ENCODE data around the gene LMF1. TPM values are rescaled to one million over a fixed set of nuclear protein-coding genes. Genes with fewer than 3 reads are reported as not detected.

Gene LMF1
- total RNA-seq, 1 experiment from 2014 or later, result 12.8 TPM

GRCh38 chr16:1009358-1010150, 38.8 kb upstream of the LMF1 start (continued):
- no peak for TF ChIP-seq ZBTB33 (IDR thresholded peaks at IDR 0.05; ENCODE audit: extremely low read depth, insufficient replicate concordance, low read length)

- ChIA-PET CTCF (no interaction called here), RAD21 (ENCODE audit: low non-redundant PET in 1 of 2, low total read pairs in 2 of 2, uncharacterized antibody in 2 of 2, unreplicated experiment in 2 of 2) (no interaction called here), POLR2A (no interaction called here)
- intact Hi-C loops (cut with micrococcal nuclease), result no loop called here
- Histone ChIP-seq H3K9ac (ENCODE audit: low read length) (no peak overlapping the region), H3K27me3 (ENCODE audit: insufficient read depth, low read length) (peaks cover 44% of the 10 kb centered on the region), H3K36me3 (ENCODE audit: control insufficient read depth in 1 of 2, insufficient read depth in 2 of 2, low read length in 2 of 2) (no peaks in the 10 kb centered on the region), H3K4me3 (replicated peaks in 1 of 2; ENCODE audit: low read depth in 1 of 2, low read length in 2 of 2) (no peak overlapping the region), H3K79me2 (ENCODE audit: insufficient read depth, low read length) (no peaks in the 10 kb centered on the region), H3K4me1 (ENCODE audit: control insufficient read depth in 1 of 2, insufficient read depth in 2 of 2, low read length in 2 of 2) (peaks cover 14 to 26% of the 10 kb centered on the region in 2 experiments), H3K27ac (ENCODE audit: low read depth, low read length) (no peak overlapping the region), H2AFZ (ENCODE audit: low read depth, low read length, poor library complexity, severe bottlenecking) (no peak overlapping the region), H3K9me3 (ENCODE audit: control insufficient read depth in 1 of 2, insufficient read depth in 1 of 2, low read depth in 1 of 2, low read length in 2 of 2) (no peaks in the 10 kb centered on the region), H3K4me2 (ENCODE audit: low read length) (no peak overlapping the region), H3K9me2 (ENCODE audit: insufficient read depth) (no peaks in the 10 kb centered on the region), H4K20me1 (ENCODE audit: insufficient read depth) (no peaks in the 10 kb centered on the region)
- DNase-seq (ENCODE audit: low read depth, low spot score) (no peak), ATAC-seq (no peak)
- no TSS peak for BruUV-seq (replicated peaks)
- no peak for TF ChIP-seq RAD21 (IDR thresholded peaks at IDR 0.05; ENCODE audit: low read depth)
- TF ChIP-seq POLR2AphosphoS5 (IDR thresholded peaks at IDR 0.05; ENCODE audit: low read depth, low read length), result no peak
- no peak for TF ChIP-seq MAX (IDR thresholded peaks at IDR 0.05)
- TF ChIP-seq CTCF (IDR thresholded peaks at IDR 0.05 in 2 of 3, conservative IDR thresholded peaks at IDR 0.05 in 1 of 3; ENCODE audit: borderline replicate concordance in 1 of 3, insufficient read depth in 1 of 3, low read depth in 2 of 3, low read length in 2 of 3), result no peak
- TF ChIP-seq POLR2A (IDR thresholded peaks at IDR 0.05; ENCODE audit: borderline replicate concordance, extremely low read depth, insufficient read depth, insufficient read length), result no peak
- TF ChIP-seq JUND (IDR thresholded peaks at IDR 0.05), result no peak
- TF ChIP-seq FOSL1 (IDR thresholded peaks at IDR 0.05; ENCODE audit: low read depth), result no peak
Measured at GRCh38 chr16:1008085-1008484, 37.3 kb upstream of the LMF1 start.

Data from HCT116 (cell line).